ENCODE data around the gene TAX1BP1.

TAX1BP1 gene

GRCh38 chr7:27871866-27872265 is 131.9 kb downstream of the TAX1BP1 start:
- H3K36me3 ChIP-seq (ENCODE audit: insufficient read depth, low read length) = no peaks in the 10 kb centered on the region
- H3K9me3 ChIP-seq (ENCODE audit: low read length) = no peaks in the 10 kb centered on the region
- no peak overlapping the region for H3K27ac ChIP-seq (ENCODE audit: low read depth, low read length)
- H3K4me3 ChIP-seq (ENCODE audit: low read depth in 1 of 2, low read length in 2 of 2) = no peak overlapping the region
- H3K27me3 ChIP-seq (ENCODE audit: control insufficient read depth in 1 of 2, insufficient read depth in 2 of 2, low read length in 2 of 2) = no peaks in the 10 kb centered on the region
- no peak overlapping the region for H3K9ac ChIP-seq (ENCODE audit: low read length)
- peaks cover 36% of the 10 kb centered on the region for H3K4me1 ChIP-seq (ENCODE audit: insufficient read depth, low read length)

- peaks cover 36% of the 10 kb centered on the region for H3K4me1 ChIP-seq (ENCODE audit: insufficient read depth, low read length)
- no peaks in the 10 kb centered on the region for H3K36me3 ChIP-seq (ENCODE audit: insufficient read depth, low read length)
- H3K27me3 ChIP-seq (ENCODE audit: control insufficient read depth in 1 of 2, insufficient read depth in 2 of 2, low read length in 2 of 2) = no peaks in the 10 kb centered on the region
- no peak overlapping the region for H3K27ac ChIP-seq (ENCODE audit: low read depth, low read length)
- H3K9ac ChIP-seq (ENCODE audit: low read length) = no peak overlapping the region
- H3K9me3 ChIP-seq (ENCODE audit: low read length) = no peaks in the 10 kb centered on the region
- H3K4me3 ChIP-seq (ENCODE audit: low read depth in 1 of 2, low read length in 2 of 2) = no peak overlapping the region
Measured at GRCh38 chr7:27872356-27873275, 132.7 kb downstream of the TAX1BP1 start.

DNA sequence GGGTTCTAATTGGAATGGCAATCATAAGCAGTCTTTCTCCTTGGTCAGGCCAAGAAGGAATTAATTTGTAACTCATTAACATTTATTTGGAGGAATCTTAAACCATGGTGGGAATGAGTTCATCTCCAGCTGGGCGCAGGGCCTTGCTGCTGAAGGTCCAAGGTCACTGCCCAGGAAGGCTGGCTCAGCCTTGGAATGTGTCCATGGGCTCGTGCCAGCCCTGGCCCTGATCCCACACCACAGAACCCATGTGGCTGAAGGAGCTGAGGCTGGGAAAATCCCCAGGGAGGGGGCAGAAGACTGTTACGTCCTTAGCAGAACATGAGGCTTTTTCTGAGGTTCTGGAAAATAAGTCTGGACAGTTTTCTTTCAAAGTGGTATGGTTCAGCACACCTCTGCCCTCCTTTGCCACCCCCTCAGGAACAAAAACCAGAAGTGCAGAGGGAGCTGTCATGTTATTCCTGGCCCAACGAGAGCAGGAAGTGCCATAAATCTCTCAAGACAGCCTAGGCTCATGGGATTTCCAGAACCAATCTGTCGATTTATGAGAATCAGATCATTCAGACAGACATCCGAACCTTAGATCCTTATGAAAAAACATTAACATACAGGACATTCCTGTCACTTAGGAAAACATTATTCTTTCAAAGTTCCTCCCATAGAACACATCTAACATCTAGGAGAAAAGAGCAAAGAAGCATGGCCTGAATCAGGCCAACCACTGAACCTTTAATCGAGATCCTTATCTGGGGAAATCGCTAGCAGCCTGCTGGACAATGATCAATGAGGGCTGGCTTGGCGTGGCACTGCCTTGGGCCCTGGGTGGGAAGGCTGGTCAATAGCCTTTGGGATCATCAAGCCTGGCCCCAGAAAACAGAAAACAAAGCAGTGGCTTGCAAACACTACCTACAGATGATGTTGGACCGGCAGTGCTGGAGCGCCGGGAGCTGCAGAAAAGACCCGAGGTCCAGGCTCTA is 134.3 kb downstream of the TAX1BP1 start:
- Histone ChIP-seq H3K9me3 (ENCODE audit: low read length) (no peaks in the 10 kb centered on the region), H3K4me3 (ENCODE audit: low read depth in 1 of 2, low read length in 2 of 2) (no peak overlapping the region), H3K4me1 (ENCODE audit: insufficient read depth, low read length) (peaks cover 36% of the 10 kb centered on the region), H3K9ac (ENCODE audit: low read length) (no peak overlapping the region), H3K36me3 (ENCODE audit: insufficient read depth, low read length) (no peaks in the 10 kb centered on the region), H3K27ac (ENCODE audit: low read depth, low read length) (peak overlapping the region; percentile 9), H3K27me3 (ENCODE audit: control insufficient read depth in 1 of 2, insufficient read depth in 2 of 2, low read length in 2 of 2) (no peaks in the 10 kb centered on the region)

GRCh38 chr7:27875061-27875460 is 135.1 kb downstream of the TAX1BP1 start:
- no peak overlapping the region for H3K27ac ChIP-seq (ENCODE audit: low read depth, low read length)
- H3K27me3 ChIP-seq (ENCODE audit: control insufficient read depth in 1 of 2, insufficient read depth in 2 of 2, low read length in 2 of 2) = no peaks in the 10 kb centered on the region
- no peak overlapping the region for H3K9ac ChIP-seq (ENCODE audit: low read length)
- H3K4me1 ChIP-seq (ENCODE audit: insufficient read depth, low read length) = peaks cover 36% of the 10 kb centered on the region
- H3K36me3 ChIP-seq (ENCODE audit: insufficient read depth, low read length) = no peaks in the 10 kb centered on the region
- no peaks in the 10 kb centered on the region for H3K9me3 ChIP-seq (ENCODE audit: low read length)
- H3K4me3 ChIP-seq (ENCODE audit: low read depth in 1 of 2, low read length in 2 of 2) = no peak overlapping the region

- Histone ChIP-seq H3K9me3 (ENCODE audit: low read length) (no peaks in the 10 kb centered on the region), H3K4me1 (ENCODE audit: insufficient read depth, low read length) (peaks cover 36% of the 10 kb centered on the region), H3K9ac (ENCODE audit: low read length) (no peak overlapping the region), H3K27ac (ENCODE audit: low read depth, low read length) (no peak overlapping the region), H3K27me3 (ENCODE audit: control insufficient read depth in 1 of 2, insufficient read depth in 2 of 2, low read length in 2 of 2) (no peaks in the 10 kb centered on the region), H3K4me3 (ENCODE audit: low read depth in 1 of 2, low read length in 2 of 2) (no peak overlapping the region), H3K36me3 (ENCODE audit: insufficient read depth, low read length) (no peaks in the 10 kb centered on the region)
Measured at GRCh38 chr7:27875832-27876231, 135.9 kb downstream of the TAX1BP1 start.

GRCh38 chr7:27876756-27877155 is 136.8 kb downstream of the TAX1BP1 start:
- Histone ChIP-seq H3K9me3 (ENCODE audit: low read length) (no peaks in the 10 kb centered on the region), H3K27me3 (ENCODE audit: control insufficient read depth in 1 of 2, insufficient read depth in 2 of 2, low read length in 2 of 2) (no peaks in the 10 kb centered on the region), H3K27ac (ENCODE audit: low read depth, low read length) (no peak overlapping the region), H3K4me1 (ENCODE audit: insufficient read depth, low read length) (peaks cover 34% of the 10 kb centered on the region), H3K36me3 (ENCODE audit: insufficient read depth, low read length) (no peaks in the 10 kb centered on the region), H3K4me3 (ENCODE audit: low read depth in 1 of 2, low read length in 2 of 2) (no peak overlapping the region), H3K9ac (ENCODE audit: low read length) (no peak overlapping the region)

Measured in muscle layer of colon (tissue), 2 donors.